GM21723 (cell line): Measurements from ENCODE around the gene CTXN3.
"Not testable (repeated sequence)": the region's sequence is repeated elsewhere in the genome, so short reads cannot be mapped to it uniquely, and the experiment has no call there.

Experiments used
- ATAC-seq: cut with Tn5 transposase; IDR thresholded peaks from one replicate; pipeline ENCODE4 v1.9.1; 2021; ENCODE audit warnings: mild to moderate bottlenecking, moderate library complexity; ENCODE audit not compliant: unreplicated experiment

Gene CTXN3

GRCh38 chr5:127650022-127650421 lies 1.1 kb downstream of the CTXN3 start:
- ATAC-seq = no peak

GRCh38 chr5:127650649-127651048 lies 1.8 kb downstream of the CTXN3 start:
- ATAC-seq = no peak

- ATAC-seq = no peak
These were observed 4.2 kb downstream of the CTXN3 start for GRCh38 chr5:127652952-127653611.

- ATAC-seq = no peak
These were observed 7.9 kb downstream of the CTXN3 start for GRCh38 chr5:127656825-127657224.

GRCh38 chr5:127660047-127660733 lies 11.3 kb downstream of the CTXN3 start:
- no peak for ATAC-seq

- no peak for ATAC-seq
These were observed 15.2 kb downstream of the CTXN3 start for GRCh38 chr5:127664093-127664492.

GRCh38 chr5:127665641-127666040 lies 16.8 kb downstream of the CTXN3 start:
- no peak for ATAC-seq

- ATAC-seq = no peak
These were observed 17.3 kb downstream of the CTXN3 start for GRCh38 chr5:127666043-127666716.

GRCh38 chr5:127667926-127668325 lies 19.0 kb downstream of the CTXN3 start:
- no peak for ATAC-seq

GRCh38 chr5:127671218-127671617 lies 22.3 kb downstream of the CTXN3 start:
- no peak for ATAC-seq

- no peak for ATAC-seq
These were observed 24.4 kb downstream of the CTXN3 start for GRCh38 chr5:127673117-127673800.

- not testable (repeated sequence) for ATAC-seq
These were observed 28.1 kb downstream of the CTXN3 start for GRCh38 chr5:127676951-127677350.

GRCh38 chr5:127679691-127680330 lies 30.9 kb downstream of the CTXN3 start:
- ATAC-seq = not testable (repeated sequence)

- no peak for ATAC-seq
These were observed 31.7 kb downstream of the CTXN3 start for GRCh38 chr5:127680595-127680994.

GRCh38 chr5:127683008-127683407 lies 34.1 kb downstream of the CTXN3 start:
- no peak for ATAC-seq

- ATAC-seq = no peak
These were observed 36.0 kb downstream of the CTXN3 start for GRCh38 chr5:127684726-127685467.

- no peak for ATAC-seq
These were observed 36.8 kb downstream of the CTXN3 start for GRCh38 chr5:127685662-127686061.

- ATAC-seq = no peak
These were observed 37.5 kb downstream of the CTXN3 start for GRCh38 chr5:127686424-127686823.

GRCh38 chr5:127694518-127695171 lies 45.8 kb downstream of the CTXN3 start:
- no peak for ATAC-seq

GRCh38 chr5:127695346-127695745 lies 46.5 kb downstream of the CTXN3 start:
- no peak for ATAC-seq
